Measurements from ENCODE around the gene FOXD1.

DNA sequence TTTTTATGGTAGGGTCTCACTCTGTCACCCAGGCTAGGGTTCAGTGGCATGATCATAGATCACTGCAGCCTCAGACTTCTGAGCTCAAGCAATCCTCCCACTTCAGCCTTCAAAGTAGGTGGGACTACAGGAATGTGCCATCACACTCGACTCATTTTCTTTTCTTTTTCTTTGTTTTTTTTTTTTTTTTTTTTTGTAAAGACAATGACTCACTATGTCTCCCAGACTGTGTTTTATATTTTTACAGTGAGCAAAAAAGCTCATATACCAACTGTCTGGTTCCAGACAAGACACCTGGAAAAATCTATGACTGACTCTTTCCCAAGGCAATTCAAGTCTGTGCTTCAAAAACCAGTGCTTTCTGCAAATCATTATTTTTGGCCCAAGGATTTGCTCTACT is 10.8 kb upstream of the FOXD1 start:
- TF ChIP-seq, protein P1, sequence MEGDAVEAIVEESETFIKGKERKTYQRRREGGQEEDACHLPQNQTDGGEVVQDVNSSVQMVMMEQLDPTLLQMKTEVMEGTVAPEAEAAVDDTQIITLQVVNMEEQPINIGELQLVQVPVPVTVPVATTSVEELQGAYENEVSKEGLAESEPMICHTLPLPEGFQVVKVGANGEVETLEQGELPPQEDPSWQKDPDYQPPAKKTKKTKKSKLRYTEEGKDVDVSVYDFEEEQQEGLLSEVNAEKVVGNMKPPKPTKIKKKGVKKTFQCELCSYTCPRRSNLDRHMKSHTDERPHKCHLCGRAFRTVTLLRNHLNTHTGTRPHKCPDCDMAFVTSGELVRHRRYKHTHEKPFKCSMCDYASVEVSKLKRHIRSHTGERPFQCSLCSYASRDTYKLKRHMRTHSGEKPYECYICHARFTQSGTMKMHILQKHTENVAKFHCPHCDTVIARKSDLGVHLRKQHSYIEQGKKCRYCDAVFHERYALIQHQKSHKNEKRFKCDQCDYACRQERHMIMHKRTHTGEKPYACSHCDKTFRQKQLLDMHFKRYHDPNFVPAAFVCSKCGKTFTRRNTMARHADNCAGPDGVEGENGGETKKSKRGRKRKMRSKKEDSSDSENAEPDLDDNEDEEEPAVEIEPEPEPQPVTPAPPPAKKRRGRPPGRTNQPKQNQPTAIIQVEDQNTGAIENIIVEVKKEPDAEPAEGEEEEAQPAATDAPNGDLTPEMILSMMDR (IDR thresholded peaks at IDR 0.05; ENCODE audit: low read depth, low read length): no peak
- no peak for TF ChIP-seq POLR2A (IDR thresholded peaks at IDR 0.05; ENCODE audit: extremely low read depth, insufficient read length)
- TF ChIP-seq, protein P2, sequence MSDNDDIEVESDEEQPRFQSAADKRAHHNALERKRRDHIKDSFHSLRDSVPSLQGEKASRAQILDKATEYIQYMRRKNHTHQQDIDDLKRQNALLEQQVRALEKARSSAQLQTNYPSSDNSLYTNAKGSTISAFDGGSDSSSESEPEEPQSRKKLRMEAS (IDR thresholded peaks at IDR 0.05; ENCODE audit: low read depth, low read length): no peak
- TF ChIP-seq MYC (IDR thresholded peaks at IDR 0.05; ENCODE audit: low read depth, low read length): no peak

Data from NB4 (cell line).